Vagina (tissue), 2 donors: ENCODE results near the gene RGS3.

Experiments
- CTCF ChIP-seq, 3 experiments: fragments of 450-650 bp in 2 of 3; fragments of 200-600 bp in 1 of 3; sonication (generic) in 1 of 3; IDR thresholded peaks; one replicate each; pipeline ENCODE4 v1.5.1; 2017 to 2019; ENCODE audit warnings: antibody characterized with exemption in 3 of 3, mild to moderate bottlenecking in 2 of 3, moderate library complexity in 2 of 3
- POLR2A ChIP-seq, 2 donors: fragments of 450-650 bp; IDR thresholded peaks; one replicate each; pipeline ENCODE4 v1.6.1; 2017; ENCODE audit warnings: antibody characterized with exemption in 2 of 2, mild to moderate bottlenecking in 2 of 2, moderate library complexity in 2 of 2
- POLR2AphosphoS5 ChIP-seq, 2 donors: sonication (generic); formaldehyde crosslinking; IDR thresholded peaks; one replicate each; pipeline ENCODE4 v1.9.0; 2017; ENCODE audit warnings: antibody characterized with exemption in 2 of 2, mild to moderate bottlenecking in 2 of 2, low read depth in 1 of 2; ENCODE audit not compliant: insufficient read depth in 1 of 2

GRCh38 chr9:113589890-113590289 is 126.4 kb downstream of the RGS3 start:
- peak in 2 of 3 experiments; percentile 30 to 47 for TF ChIP-seq CTCF (IDR thresholded peaks at IDR 0.05)
- TF ChIP-seq POLR2AphosphoS5 (IDR thresholded peaks at IDR 0.05; ENCODE audit: insufficient read depth in 1 of 2, low read depth in 1 of 2) = no peak
- TF ChIP-seq POLR2A (IDR thresholded peaks at IDR 0.05) = no peak
